Upper lobe of left lung (tissue), 4 donors: ENCODE measurements around the gene EMD.

ENCODE experiments used
- EP300 ChIP-seq, 4 donors: sonication (generic); formaldehyde crosslinking; IDR thresholded peaks; one replicate each; pipeline ENCODE4 v1.5.1; 2017; ENCODE audit warnings: antibody characterized with exemption in 4 of 4, control low read depth in 2 of 4
- POLR2A ChIP-seq, 4 donors: fragments of 450-650 bp; IDR thresholded peaks; one replicate each; pipeline ENCODE4 v1.5.1; 2016 to 2017; ENCODE audit warnings: antibody characterized with exemption in 4 of 4, mild to moderate bottlenecking in 2 of 4
- POLR2AphosphoS5 ChIP-seq, 2 donors: sonication (generic); formaldehyde crosslinking; IDR thresholded peaks; one replicate each; pipeline ENCODE4 v1.5.1; 2017; ENCODE audit warnings: antibody characterized with exemption in 2 of 2
- TF ChIP-seq, protein P1 (sequence below), 6 experiments: fragments of 450-650 bp in 4 of 6; fragments of 200-600 bp in 2 of 6; sonication (generic) in 2 of 6; IDR thresholded peaks; one replicate each; pipeline ENCODE4 v1.5.1; 2016 to 2019; ENCODE audit warnings: antibody characterized with exemption in 6 of 6

GRCh38 chrX:154378799-154379568 lies at the start of gene EMD:
- TF ChIP-seq, protein P1, sequence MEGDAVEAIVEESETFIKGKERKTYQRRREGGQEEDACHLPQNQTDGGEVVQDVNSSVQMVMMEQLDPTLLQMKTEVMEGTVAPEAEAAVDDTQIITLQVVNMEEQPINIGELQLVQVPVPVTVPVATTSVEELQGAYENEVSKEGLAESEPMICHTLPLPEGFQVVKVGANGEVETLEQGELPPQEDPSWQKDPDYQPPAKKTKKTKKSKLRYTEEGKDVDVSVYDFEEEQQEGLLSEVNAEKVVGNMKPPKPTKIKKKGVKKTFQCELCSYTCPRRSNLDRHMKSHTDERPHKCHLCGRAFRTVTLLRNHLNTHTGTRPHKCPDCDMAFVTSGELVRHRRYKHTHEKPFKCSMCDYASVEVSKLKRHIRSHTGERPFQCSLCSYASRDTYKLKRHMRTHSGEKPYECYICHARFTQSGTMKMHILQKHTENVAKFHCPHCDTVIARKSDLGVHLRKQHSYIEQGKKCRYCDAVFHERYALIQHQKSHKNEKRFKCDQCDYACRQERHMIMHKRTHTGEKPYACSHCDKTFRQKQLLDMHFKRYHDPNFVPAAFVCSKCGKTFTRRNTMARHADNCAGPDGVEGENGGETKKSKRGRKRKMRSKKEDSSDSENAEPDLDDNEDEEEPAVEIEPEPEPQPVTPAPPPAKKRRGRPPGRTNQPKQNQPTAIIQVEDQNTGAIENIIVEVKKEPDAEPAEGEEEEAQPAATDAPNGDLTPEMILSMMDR (IDR thresholded peaks at IDR 0.05), result peak in 4 of 6 experiments; percentile 21 to 50 (median 46)
- TF ChIP-seq POLR2A (IDR thresholded peaks at IDR 0.05) (peak in 3 of 4 donors; percentile 67 to 92 (median 85)), POLR2AphosphoS5 (IDR thresholded peaks at IDR 0.05) (peak; percentile 81 to 86), EP300 (IDR thresholded peaks at IDR 0.05) (peak in 1 of 4 donors; percentile 23)
